ENCODE measurements around the gene SYT1.

The SYT1 gene

GRCh38 chr12:79299447-79300198, 435.0 kb downstream of the SYT1 start:
- TF ChIP-seq GATA3 (IDR thresholded peaks at IDR 0.05; ENCODE audit: low read depth, low read length) = no peak
- no peak for TF ChIP-seq GATA2 (IDR thresholded peaks at IDR 0.05; ENCODE audit: low read depth, low read length)

- TF ChIP-seq GATA2 (IDR thresholded peaks at IDR 0.05; ENCODE audit: low read depth, low read length) (no peak), GATA3 (IDR thresholded peaks at IDR 0.05; ENCODE audit: low read depth, low read length) (no peak)
These were observed 435.6 kb downstream of the SYT1 start for GRCh38 chr12:79300199-79300568.

- TF ChIP-seq GATA2 (IDR thresholded peaks at IDR 0.05; ENCODE audit: low read depth, low read length) (no peak), GATA3 (IDR thresholded peaks at IDR 0.05; ENCODE audit: low read depth, low read length) (no peak)
These were observed 436.6 kb downstream of the SYT1 start for GRCh38 chr12:79301181-79301580.

- TF ChIP-seq GATA2 (IDR thresholded peaks at IDR 0.05; ENCODE audit: low read depth, low read length) = no peak
- no peak for TF ChIP-seq GATA3 (IDR thresholded peaks at IDR 0.05; ENCODE audit: low read depth, low read length)
These were observed 437.7 kb downstream of the SYT1 start for GRCh38 chr12:79302162-79302814.

GRCh38 chr12:79307340-79307739, 442.8 kb downstream of the SYT1 start:
- TF ChIP-seq GATA3 (IDR thresholded peaks at IDR 0.05; ENCODE audit: low read depth, low read length) = no peak
- TF ChIP-seq GATA2 (IDR thresholded peaks at IDR 0.05; ENCODE audit: low read depth, low read length) = no peak

GRCh38 chr12:79309039-79309438, 444.5 kb downstream of the SYT1 start:
- TF ChIP-seq GATA2 (IDR thresholded peaks at IDR 0.05; ENCODE audit: low read depth, low read length) = no peak
- TF ChIP-seq GATA3 (IDR thresholded peaks at IDR 0.05; ENCODE audit: low read depth, low read length) = no peak

GRCh38 chr12:79317179-79317847, 452.7 kb downstream of the SYT1 start:
- no peak for TF ChIP-seq GATA2 (IDR thresholded peaks at IDR 0.05; ENCODE audit: low read depth, low read length)
- no peak for TF ChIP-seq GATA3 (IDR thresholded peaks at IDR 0.05; ENCODE audit: low read depth, low read length)

- TF ChIP-seq GATA3 (IDR thresholded peaks at IDR 0.05; ENCODE audit: low read depth, low read length) = no peak
- no peak for TF ChIP-seq GATA2 (IDR thresholded peaks at IDR 0.05; ENCODE audit: low read depth, low read length)
These were observed 458.3 kb downstream of the SYT1 start for GRCh38 chr12:79322905-79323304.

GRCh38 chr12:79324571-79324970, 460.0 kb downstream of the SYT1 start:
- TF ChIP-seq GATA2 (IDR thresholded peaks at IDR 0.05; ENCODE audit: low read depth, low read length) (no peak), GATA3 (IDR thresholded peaks at IDR 0.05; ENCODE audit: low read depth, low read length) (no peak)

GRCh38 chr12:79326222-79326621, 461.6 kb downstream of the SYT1 start:
- TF ChIP-seq GATA2 (IDR thresholded peaks at IDR 0.05; ENCODE audit: low read depth, low read length) = no peak
- TF ChIP-seq GATA3 (IDR thresholded peaks at IDR 0.05; ENCODE audit: low read depth, low read length) = no peak

GRCh38 chr12:79326663-79327062, 462.1 kb downstream of the SYT1 start:
- TF ChIP-seq GATA2 (IDR thresholded peaks at IDR 0.05; ENCODE audit: low read depth, low read length) = no peak

GRCh38 chr12:79327465-79327864, 462.9 kb downstream of the SYT1 start:
- no peak for TF ChIP-seq GATA2 (IDR thresholded peaks at IDR 0.05; ENCODE audit: low read depth, low read length)
- no peak for TF ChIP-seq GATA3 (IDR thresholded peaks at IDR 0.05; ENCODE audit: low read depth, low read length)

- TF ChIP-seq GATA3 (IDR thresholded peaks at IDR 0.05; ENCODE audit: low read depth, low read length) = no peak
- no peak for TF ChIP-seq GATA2 (IDR thresholded peaks at IDR 0.05; ENCODE audit: low read depth, low read length)
These were observed 465.4 kb downstream of the SYT1 start for GRCh38 chr12:79329933-79330332.

- TF ChIP-seq GATA3 (IDR thresholded peaks at IDR 0.05; ENCODE audit: low read depth, low read length) (no peak), GATA2 (IDR thresholded peaks at IDR 0.05; ENCODE audit: low read depth, low read length) (no peak)
These were observed 467.3 kb downstream of the SYT1 start for GRCh38 chr12:79331870-79332269.

- no peak for TF ChIP-seq GATA3 (IDR thresholded peaks at IDR 0.05; ENCODE audit: low read depth, low read length)
These were observed 468.6 kb downstream of the SYT1 start for GRCh38 chr12:79333144-79333543.
